ENCODE data around the gene EXD3. TPM values are rescaled to one million over a fixed set of nuclear protein-coding genes. Genes with fewer than 3 reads are reported as not detected.
A peak's percentile ranks its signal among the peaks of the same experiment; 100 is the strongest.

The EXD3 gene
- total and polyA plus RNA-seq, 2 of the 13 experiments (the other 11 are each of a cell fraction or from before 2014, with no cell fraction given) = 2.7 to 4.8 TPM

GRCh38 chr9:137276473-137277328 lies 146.3 kb downstream of the EXD3 start (continued):
- TF ChIP-seq ZNF281 (CRISPR knock-in tag; IDR thresholded peaks at IDR 0.05; ENCODE audit: borderline replicate concordance) (peak; percentile 72; the same call in 1 of the 2 replicates), ATF2 (CRISPR knock-in tag; IDR thresholded peaks at IDR 0.05) (no peak; the same call in 1 of the 2 replicates), SRSF9 (IDR thresholded peaks at IDR 0.05; ENCODE audit: borderline replicate concordance, insufficient read depth, low read depth, low read length, poor library complexity, severe bottlenecking) (no peak), ZFP36L2 (CRISPR knock-in tag; IDR thresholded peaks at IDR 0.05) (no peak), MAX (IDR thresholded peaks at IDR 0.05) (peak; percentile 79), SRF (IDR thresholded peaks at IDR 0.05; ENCODE audit: low read depth, low read length) (0 out of 2 replicates have a peak, but pooled peaks have one; percentile 15), DMTF1 (CRISPR knock-in tag; IDR thresholded peaks at IDR 0.05) (no peak), ONECUT2 (CRISPR knock-in tag; IDR thresholded peaks at IDR 0.05) (no peak), IRF1 (CRISPR knock-in tag; IDR thresholded peaks at IDR 0.05; ENCODE audit: low read depth) (0 out of 2 replicates have a peak, but pooled peaks have one; percentile 47), ZNF101 (CRISPR knock-in tag; IDR thresholded peaks at IDR 0.05; ENCODE audit: borderline replicate concordance, low read depth) (no peak), KLF11 (CRISPR knock-in tag; IDR thresholded peaks at IDR 0.05) (no peak), ZNF136 (CRISPR knock-in tag; IDR thresholded peaks at IDR 0.05; ENCODE audit: low read depth) (no peak), BHLHE40 (IDR thresholded peaks at IDR 0.05; ENCODE audit: low read length) (0 out of 2 replicates have a peak, but pooled peaks have one; percentile 16), HNF4G (IDR thresholded peaks at IDR 0.05; ENCODE audit: borderline replicate concordance, low read depth, low read length) (peak; percentile 17; the same call in 1 of the 2 replicates), HNF4G (CRISPR knock-in tag; IDR thresholded peaks at IDR 0.05; ENCODE audit: borderline replicate concordance, low read depth) (no peak), ZNF691 (CRISPR knock-in tag; IDR thresholded peaks at IDR 0.05; ENCODE audit: borderline replicate concordance, low read depth) (no peak), AGO1 (IDR thresholded peaks at IDR 0.05; ENCODE audit: low read depth, low read length, poor library complexity, severe bottlenecking) (peak; percentile 22), ZFY (CRISPR knock-in tag; IDR thresholded peaks at IDR 0.05) (peak; percentile 15; the same call in 1 of the 2 replicates), ATF1 (CRISPR knock-in tag; IDR thresholded peaks at IDR 0.05) (no peak)
